CD4-positive, alpha-beta T cell (primary cell): ENCODE data around the gene DUOXA1. TPM values are rescaled to one million over a fixed set of nuclear protein-coding genes. Genes with fewer than 3 reads are reported as not detected.

Experiments used
- ATAC-seq: fragments of 200-7000 bp; cut with Tn5 transposase; one replicate; pipeline ENCODE4 v1.10.0; 2022; ENCODE audit warnings: mild to moderate bottlenecking; ENCODE audit not compliant: poor library complexity
- CTCF ChIA-PET: fragments of 350-600 bp; sonication (Branson Sonifier 250); formaldehyde crosslinking; loops from one replicate; lab custom pipeline; 2021; ENCODE audit warnings: antibody characterized with exemption, inconsistent platforms; lab: Charles Lee
- POLR2A ChIA-PET: fragments of 350-600 bp; sonication (Branson Sonifier 250); formaldehyde crosslinking; loops from one replicate; lab custom pipeline; 2021; ENCODE audit warnings: antibody characterized with exemption, inconsistent platforms; lab: Charles Lee
- DNase-seq, 14 experiments: peaks; one replicate each; pipeline ENCODE4 v3.0.0-alpha.2; 2013 to 2020; ENCODE audit warnings: mixed read lengths in 2 of 14
- H3K27ac ChIP-seq, 2 donors: one replicate each; pipeline versions ENCODE4 v1.5.1 to v1.7.0; 2013; ENCODE audit warnings: low read length in 2 of 2, low read depth in 1 of 2, mild to moderate bottlenecking in 1 of 2
- H3K27me3 ChIP-seq, 2 experiments: 1 replicate in 1 of 2; 2 replicates in 1 of 2; pipeline versions ENCODE4 v1.6.1 to v1.7.0; 2013; ENCODE audit warnings: low read length in 2 of 2, control low read depth in 1 of 2, mild to moderate bottlenecking in 1 of 2, moderate library complexity in 1 of 2; ENCODE audit not compliant: insufficient read depth in 2 of 2, control insufficient read depth in 1 of 2
- H3K36me3 ChIP-seq: one replicate; pipeline ENCODE4 v1.6.1; 2013; ENCODE audit warnings: low read length, control low read depth; ENCODE audit not compliant: insufficient read depth
- H3K4me1 ChIP-seq: one replicate; pipeline ENCODE4 v1.6.1; 2013; ENCODE audit warnings: low read length, control low read depth; ENCODE audit not compliant: insufficient read depth
- H3K4me3 ChIP-seq: one replicate; pipeline ENCODE4 v1.5.1; 2013; ENCODE audit warnings: mild to moderate bottlenecking, low read length, moderate library complexity
- H3K9me3 ChIP-seq, 2 experiments: 1 replicate in 1 of 2; 2 replicates in 1 of 2; pipeline versions ENCODE4 v1.6.1 to v1.7.0; 2013; ENCODE audit warnings: low read length in 2 of 2, mild to moderate bottlenecking in 2 of 2, control low read depth in 1 of 2, moderate library complexity in 1 of 2; ENCODE audit not compliant: control insufficient read depth in 1 of 2, insufficient read depth in 1 of 2
- H3K27ac Mint-ChIP-seq: one replicate; pipeline ENCODE4 v1.8.0; 2020; ENCODE audit warnings: mixed read lengths
- H3K27me3 Mint-ChIP-seq: one replicate; pipeline ENCODE4 v1.8.0; 2021; ENCODE audit warnings: mixed read lengths
- H3K36me3 Mint-ChIP-seq: one replicate; pipeline ENCODE4 v1.8.0; 2021; ENCODE audit warnings: low read depth, mixed read lengths
- H3K4me1 Mint-ChIP-seq: one replicate; pipeline ENCODE4 v1.8.0; 2021; ENCODE audit warnings: low read depth, mixed read lengths
- H3K4me3 Mint-ChIP-seq: one replicate; pipeline ENCODE4 v1.8.0; 2020; ENCODE audit warnings: mild to moderate bottlenecking, mixed read lengths
- H3K9me3 Mint-ChIP-seq: one replicate; pipeline ENCODE4 v1.8.0; 2020; ENCODE audit warnings: mixed read lengths
- CTCF ChIP-seq: fragments of 200-600 bp; IDR thresholded peaks from one replicate; pipeline ENCODE4 v1.8.0; 2022; ENCODE audit warnings: antibody characterized with exemption, mild to moderate bottlenecking
- intact Hi-C, 2 experiments: fragments of 100-400 bp; cut with DNase I in 1 of 2; cut with micrococcal nuclease in 1 of 2; formaldehyde crosslinking; loops; one replicate each; pipeline versions ENCODE4 v1.15.1 to v1.9.0; 2023 to 2025; cut with DNase I, micrococcal nuclease
- total RNA-seq, 174 experiments: library from RNA in 2 of 174; stranded (reverse) in 2 of 174; gene quantifications; one replicate each; pipeline ENCODE4 v1.2.3 and lab custom pipeline; 2021 to 2026

Gene DUOXA1
- total RNA-seq, 2 experiments from 2014 or later: 0.44 to 1.0 TPM

DNA sequence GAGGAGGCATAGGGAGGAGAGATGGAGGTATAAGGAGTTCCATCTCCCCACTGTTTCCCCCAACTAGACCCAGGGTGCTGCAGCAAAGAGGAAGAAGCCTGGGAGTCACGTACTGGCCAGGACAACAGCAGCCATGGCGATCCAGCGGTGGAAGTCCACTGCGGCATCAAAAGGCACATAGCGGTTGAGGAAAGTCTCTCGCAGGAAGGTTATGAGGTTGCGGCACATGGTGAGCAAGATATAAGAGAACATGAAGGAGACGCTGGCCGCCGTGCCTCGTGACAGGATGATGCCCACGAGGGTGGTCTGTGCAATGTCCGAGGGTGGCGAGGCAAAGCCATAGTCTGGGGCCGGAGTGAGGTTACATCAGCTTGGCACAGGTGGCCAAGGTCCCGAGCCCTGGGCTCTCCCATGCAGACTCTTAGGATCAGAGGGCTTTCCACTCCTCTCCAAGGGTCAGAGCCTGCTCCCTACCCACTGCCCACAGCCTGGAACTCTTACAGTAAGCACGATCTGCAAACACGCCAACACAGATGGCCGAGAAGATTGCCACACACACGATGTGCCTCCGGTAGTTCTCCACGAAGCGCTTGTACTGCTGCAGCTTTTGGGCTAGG, 30.0 kb downstream of the DUOXA1 start:
- no peaks in the 10 kb centered on the region for H3K9me3 ChIP-seq
- no peak for ATAC-seq
- no peak overlapping the region for H3K27ac ChIP-seq
- no peak for TF ChIP-seq CTCF
- POLR2A ChIA-PET: no interaction called here
- no peaks in the 10 kb centered on the region for H3K27me3 ChIP-seq
- no peak for DNase-seq
- Mint-ChIP-seq H3K4me1 (no peaks in the 10 kb centered on the region), H3K27ac (no peak overlapping the region), H3K9me3 (no peaks in the 10 kb centered on the region), H3K36me3 (no peaks in the 10 kb centered on the region), H3K27me3 (peaks cover 23% of the 10 kb centered on the region), H3K4me3 (no peak overlapping the region)
- intact Hi-C loops: no loop called here
- H3K4me3 ChIP-seq: no peak overlapping the region
- H3K4me1 ChIP-seq: no peaks in the 10 kb centered on the region
- H3K36me3 ChIP-seq: no peaks in the 10 kb centered on the region
- CTCF ChIA-PET: no interaction called here

DNA sequence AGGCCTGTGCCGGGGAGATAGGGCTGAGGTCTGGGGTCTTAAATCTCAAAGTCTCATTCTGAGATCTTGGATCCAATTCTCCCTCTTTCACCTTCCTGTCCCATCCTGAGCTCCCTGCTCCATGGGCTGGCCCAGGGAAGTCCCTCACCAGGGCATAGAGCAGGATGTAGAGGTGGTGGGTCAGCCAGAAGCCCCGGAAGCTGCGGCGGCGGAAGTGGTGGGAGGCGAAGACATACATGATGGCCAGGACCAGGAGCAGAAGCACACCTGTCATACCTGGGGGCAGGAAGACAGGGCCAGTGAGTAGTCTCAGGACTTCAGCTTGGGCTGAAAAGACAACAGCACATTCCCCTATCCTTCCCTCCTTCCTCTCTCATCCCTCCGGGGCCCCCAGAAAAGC, 32.2 kb downstream of the DUOXA1 start:
- Mint-ChIP-seq H3K9me3 (no peaks in the 10 kb centered on the region), H3K27ac (no peak overlapping the region), H3K4me1 (no peaks in the 10 kb centered on the region), H3K27me3 (peaks cover 7% of the 10 kb centered on the region), H3K4me3 (no peak overlapping the region), H3K36me3 (no peaks in the 10 kb centered on the region)
- no peak overlapping the region for H3K27ac ChIP-seq
- ChIA-PET CTCF (no interaction called here), POLR2A (no interaction called here)
- H3K9me3 ChIP-seq: no peaks in the 10 kb centered on the region
- ATAC-seq (no peak), DNase-seq (no peak)
- no peaks in the 10 kb centered on the region for H3K36me3 ChIP-seq
- no peak for TF ChIP-seq CTCF
- intact Hi-C loops: no loop called here
- no peaks in the 10 kb centered on the region for H3K4me1 ChIP-seq
- no peaks in the 10 kb centered on the region for H3K27me3 ChIP-seq
- no peak overlapping the region for H3K4me3 ChIP-seq

DNA sequence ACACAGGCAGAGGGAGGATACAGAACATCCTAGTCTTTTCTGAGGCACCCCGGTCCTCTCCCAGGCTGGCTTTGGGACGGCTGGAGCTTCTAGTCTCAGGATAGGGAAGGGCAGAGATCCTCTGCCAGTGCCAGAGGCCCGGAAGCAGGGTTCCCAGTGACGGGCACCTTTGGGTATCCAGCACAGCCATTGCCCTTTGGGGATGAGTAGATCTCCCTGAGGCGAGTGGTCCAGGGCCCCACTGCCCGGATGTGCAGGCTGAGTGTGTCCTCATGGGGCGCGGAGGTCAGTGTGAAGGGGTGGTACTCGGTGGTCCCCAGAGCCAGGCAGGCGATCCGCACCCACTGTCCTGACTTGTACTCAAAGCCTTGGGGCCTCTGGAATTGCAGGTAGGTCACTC, 34.0 kb downstream of the DUOXA1 start:
- Histone ChIP-seq H3K4me1 (no peaks in the 10 kb centered on the region), H3K36me3 (no peaks in the 10 kb centered on the region), H3K4me3 (no peak overlapping the region), H3K27me3 (no peaks in the 10 kb centered on the region), H3K9me3 (no peaks in the 10 kb centered on the region), H3K27ac (no peak overlapping the region)
- H3K9me3 Mint-ChIP-seq: no peaks in the 10 kb centered on the region
- H3K27me3 Mint-ChIP-seq: peaks cover 18% of the 10 kb centered on the region
- DNase-seq (no peak), ATAC-seq (no peak)
- no peaks in the 10 kb centered on the region for H3K4me1 Mint-ChIP-seq
- H3K36me3 Mint-ChIP-seq: no peaks in the 10 kb centered on the region
- CTCF ChIA-PET: no interaction called here
- POLR2A ChIA-PET: no interaction called here
- no peak overlapping the region for H3K4me3 Mint-ChIP-seq
- intact Hi-C loops: no loop called here
- TF ChIP-seq CTCF: no peak
- H3K27ac Mint-ChIP-seq: no peak overlapping the region
